ENCODE data around the gene CALY.

Gene CALY

DNA sequence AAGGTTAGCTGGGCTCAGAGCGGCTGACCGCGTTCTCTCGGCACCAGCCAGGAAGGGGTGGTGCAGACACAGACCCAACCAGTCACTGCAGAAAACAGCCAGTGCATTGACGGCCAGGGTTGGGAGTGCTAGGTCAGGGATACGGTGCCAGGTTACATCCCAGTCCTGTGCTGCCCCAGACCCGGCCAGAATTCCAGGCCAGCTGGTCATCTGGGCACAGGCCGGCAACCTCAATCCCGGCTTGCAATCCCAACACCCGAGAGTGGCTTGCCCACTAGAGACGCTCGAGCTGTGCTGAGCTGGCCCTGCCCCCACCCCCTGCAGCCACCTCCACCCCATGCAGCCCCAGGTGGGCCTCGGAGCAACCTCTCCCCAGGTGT lies 14.2 kb upstream of the CALY start:
- in situ Hi-C loops (cut with HindIII; ENCODE audit: low sequenced_read_pairs), result no loop called here
- TF ChIP-seq CTCF (IDR thresholded peaks at IDR 0.05; ENCODE audit: low read depth, low read length, missing control alignments), result no peak
- no peak overlapping the region for H3K4me3 ChIP-seq (ENCODE audit: low read depth, low read length)
- no peak for DNase-seq (ENCODE audit: low read depth)

DNA sequence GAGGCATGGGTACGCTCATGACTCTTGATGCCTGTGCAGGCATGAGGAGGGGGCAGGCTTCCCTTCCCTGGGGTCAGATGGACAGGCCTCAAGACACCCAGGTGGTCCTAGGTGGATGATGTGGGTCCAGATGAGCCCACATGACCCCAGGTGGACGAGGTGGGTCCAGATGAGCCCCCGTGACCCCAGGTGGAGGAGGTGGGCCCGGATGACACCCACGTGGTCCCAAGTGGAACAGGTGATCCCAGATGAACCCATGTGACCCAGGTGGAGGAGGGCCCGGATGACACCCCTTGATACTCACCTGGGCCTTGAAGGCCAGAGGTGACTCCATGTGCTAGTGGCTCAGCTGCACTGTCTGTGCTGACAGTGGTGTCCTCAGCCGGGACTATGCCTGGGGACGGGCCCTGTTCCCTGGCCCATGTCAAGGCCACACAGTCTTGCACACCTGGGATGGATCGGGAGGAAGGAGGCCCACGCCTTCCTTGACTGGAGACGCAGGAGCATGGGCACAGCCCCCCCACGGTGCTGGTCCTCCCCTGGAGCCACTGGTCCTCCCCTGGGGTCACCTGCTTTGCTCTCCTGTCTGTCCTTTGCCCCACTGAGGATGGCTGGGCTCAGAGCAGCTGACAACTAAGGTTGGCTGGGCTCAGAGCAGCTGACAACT lies 13.7 kb upstream of the CALY start:
- TF ChIP-seq CTCF (IDR thresholded peaks at IDR 0.05; ENCODE audit: low read depth, low read length, missing control alignments), result no peak
- H3K4me3 ChIP-seq (ENCODE audit: low read depth, low read length), result no peak overlapping the region
- DNase-seq (ENCODE audit: low read depth), result no peak
- in situ Hi-C loops (cut with HindIII; ENCODE audit: low sequenced_read_pairs), result no loop called here

DNA sequence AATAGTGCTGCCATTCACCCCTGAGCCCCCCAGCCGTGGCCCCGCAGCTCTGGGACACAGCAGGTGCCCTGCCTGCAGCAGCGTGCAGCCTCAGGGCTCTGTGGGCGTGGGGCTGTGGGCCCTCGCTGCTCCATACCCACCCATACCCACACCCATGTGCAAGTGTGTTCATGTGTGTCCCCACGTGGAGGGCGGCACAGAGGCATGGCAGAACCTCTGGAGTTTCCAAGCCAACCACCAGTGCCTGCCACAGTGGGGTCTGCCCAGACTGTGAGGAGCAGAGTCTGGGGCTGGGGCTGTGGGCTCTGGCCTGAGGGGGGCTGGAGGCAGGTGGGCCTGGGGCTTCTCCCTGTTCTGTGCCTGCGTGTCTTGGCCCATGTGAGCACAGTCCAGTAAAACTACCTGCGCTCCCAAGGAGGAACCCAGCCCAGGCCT lies 12.9 kb upstream of the CALY start:
- in situ Hi-C loops (cut with HindIII; ENCODE audit: low sequenced_read_pairs), result no loop called here
- no peak for DNase-seq (ENCODE audit: low read depth)
- no peak overlapping the region for H3K4me3 ChIP-seq (ENCODE audit: low read depth, low read length)
- TF ChIP-seq CTCF (IDR thresholded peaks at IDR 0.05; ENCODE audit: low read depth, low read length, missing control alignments), result no peak

DNA sequence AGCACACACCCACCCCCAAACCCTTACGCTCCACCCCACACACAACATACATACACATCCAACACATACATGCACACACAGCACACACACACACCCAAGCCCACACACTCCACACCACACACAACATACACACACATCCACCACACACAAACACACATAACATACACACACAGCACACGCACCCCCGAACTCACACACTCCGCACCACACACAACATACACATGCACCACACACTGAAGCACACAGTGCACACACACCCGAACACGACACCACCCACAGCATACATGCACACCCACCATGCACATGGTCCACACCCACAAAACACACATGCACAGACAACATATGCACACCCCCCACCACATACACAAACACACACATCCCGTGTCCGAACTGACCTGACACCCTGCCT lies 12.5 kb upstream of the CALY start:
- TF ChIP-seq CTCF (IDR thresholded peaks at IDR 0.05; ENCODE audit: low read depth, low read length, missing control alignments), result no peak
- no peak for DNase-seq (ENCODE audit: low read depth)
- no peak overlapping the region for H3K4me3 ChIP-seq (ENCODE audit: low read depth, low read length)
- in situ Hi-C loops (cut with HindIII; ENCODE audit: low sequenced_read_pairs), result no loop called here

- TF ChIP-seq CTCF (IDR thresholded peaks at IDR 0.05; ENCODE audit: low read depth, low read length, missing control alignments), result no peak
- H3K4me3 ChIP-seq (ENCODE audit: low read depth, low read length), result no peak overlapping the region
- in situ Hi-C loops (cut with HindIII; ENCODE audit: low sequenced_read_pairs), result no loop called here
- DNase-seq (ENCODE audit: low read depth), result no peak
These were observed 11.2 kb upstream of the CALY start for GRCh38 chr10:133347710-133348517.

DNA sequence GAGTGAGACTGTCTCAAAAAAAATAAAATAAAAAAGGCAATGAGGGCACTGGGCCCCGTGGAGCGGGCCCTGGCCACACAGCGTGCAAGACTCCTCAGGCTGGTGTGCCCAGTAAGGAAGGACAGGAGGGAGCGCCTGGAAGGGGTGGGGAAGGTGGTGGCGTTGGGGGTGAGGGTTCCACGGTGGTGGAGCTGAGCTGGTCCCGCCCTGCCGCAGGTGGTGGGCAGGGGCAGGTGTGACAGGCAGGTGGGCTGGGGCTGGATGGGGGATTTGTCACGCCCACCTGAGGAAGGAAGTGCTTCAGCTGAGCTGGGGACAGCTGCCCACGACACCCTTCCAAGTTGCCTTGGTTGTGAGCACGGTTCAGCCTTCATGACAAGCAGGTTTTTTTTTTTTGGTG lies 9.7 kb upstream of the CALY start:
- TF ChIP-seq CTCF (IDR thresholded peaks at IDR 0.05; ENCODE audit: low read depth, low read length, missing control alignments), result no peak
- no peak for DNase-seq (ENCODE audit: low read depth)
- no peak overlapping the region for H3K4me3 ChIP-seq (ENCODE audit: low read depth, low read length)
- in situ Hi-C loops (cut with HindIII; ENCODE audit: low sequenced_read_pairs), result no loop called here

All from astrocyte of the cerebellum (primary cell).